H9 (cell line): ENCODE data around the gene TPRX1. TPM values are rescaled to one million over a fixed set of nuclear protein-coding genes. Genes with fewer than 3 reads are reported as not detected.
A peak's percentile ranks its signal among the peaks of the same experiment; 100 is the strongest.

Experiments used
- DNase-seq: peaks from one replicate; pipeline ENCODE4 v3.0.0-alpha.2; 2017
- H2AFZ ChIP-seq: one replicate; pipeline ENCODE4 v1.6.1; 2013; ENCODE audit warnings: mild to moderate bottlenecking, low read length, control low read depth, moderate library complexity
- H2AK5ac ChIP-seq: 2 replicates; pipeline ENCODE4 v1.6.1; 2013; ENCODE audit warnings: low read length, control low read depth, mixed read lengths; ENCODE audit not compliant: insufficient read length
- H2BK120ac ChIP-seq: one replicate; pipeline ENCODE4 v1.6.1; 2013; ENCODE audit warnings: low read depth, mild to moderate bottlenecking, low read length, control low read depth, inconsistent platforms; ENCODE audit not compliant: poor library complexity, severe bottlenecking
- H2BK12ac ChIP-seq: 2 replicates; pipeline ENCODE4 v1.6.1; 2013; ENCODE audit warnings: low read length, control low read depth, mixed read lengths, low read depth; ENCODE audit not compliant: insufficient read length
- H2BK15ac ChIP-seq: 2 replicates; pipeline ENCODE4 v1.6.1; 2013; ENCODE audit warnings: low read depth, low read length, control low read depth
- H2BK20ac ChIP-seq: one replicate; pipeline ENCODE4 v1.6.1; 2013; ENCODE audit warnings: low read depth, mild to moderate bottlenecking, low read length, control low read depth, inconsistent platforms; ENCODE audit not compliant: poor library complexity, severe bottlenecking
- H2BK5ac ChIP-seq: 2 replicates; pipeline ENCODE4 v1.6.1; 2013; ENCODE audit warnings: low read length, control low read depth, mixed read lengths; ENCODE audit not compliant: insufficient read length
- H3K14ac ChIP-seq: 2 replicates; pipeline ENCODE4 v1.6.1; 2013; ENCODE audit warnings: low read length, control low read depth; ENCODE audit not compliant: insufficient read depth
- H3K18ac ChIP-seq: 2 replicates; pipeline ENCODE4 v1.6.1; 2013; ENCODE audit warnings: low read depth, mild to moderate bottlenecking, mixed read lengths, low read length, control low read depth; ENCODE audit not compliant: insufficient read length
- H3K23ac ChIP-seq: 2 replicates; pipeline ENCODE4 v1.6.1; 2013; ENCODE audit warnings: low read length, control low read depth, mixed read lengths, low read depth; ENCODE audit not compliant: insufficient read length
- H3K23me2 ChIP-seq: 2 replicates; pipeline ENCODE4 v1.6.1; 2013; ENCODE audit warnings: low read depth, mild to moderate bottlenecking, mixed read lengths, low read length, control low read depth; ENCODE audit not compliant: insufficient read length, poor library complexity, severe bottlenecking
- H3K27ac ChIP-seq: 2 replicates; pipeline ENCODE4 v1.5.1; 2013; ENCODE audit warnings: low read length, control low read depth, mixed read lengths, low read depth; ENCODE audit not compliant: insufficient read length
- H3K27me3 ChIP-seq: 2 replicates; pipeline ENCODE4 v1.6.1; 2013; ENCODE audit warnings: low read length, control low read depth, inconsistent platforms; ENCODE audit not compliant: insufficient read depth
- H3K4ac ChIP-seq: 2 replicates; pipeline ENCODE4 v1.6.1; 2013; ENCODE audit warnings: low read depth, mild to moderate bottlenecking, control low read depth, inconsistent platforms, low read length, moderate library complexity
- H3K4me1 ChIP-seq: 2 replicates; pipeline ENCODE4 v1.6.1; 2013; ENCODE audit warnings: low read length, control low read depth, inconsistent platforms; ENCODE audit not compliant: insufficient read depth
- H3K4me2 ChIP-seq: 2 replicates; pipeline ENCODE4 v1.6.1; 2013; ENCODE audit warnings: low read length, control low read depth, mixed read lengths; ENCODE audit not compliant: insufficient read length, insufficient read depth
- H3K56ac ChIP-seq: 2 replicates; pipeline ENCODE4 v1.6.1; 2013; ENCODE audit warnings: low read depth, mild to moderate bottlenecking, mixed read lengths, low read length, control low read depth; ENCODE audit not compliant: insufficient read length
- H3K79me1 ChIP-seq: 2 replicates; pipeline ENCODE4 v1.6.1; 2013; ENCODE audit warnings: low read depth, mild to moderate bottlenecking, moderate library complexity, low read length, control low read depth, inconsistent platforms; ENCODE audit not compliant: insufficient read depth, poor library complexity, severe bottlenecking
- H3K79me2 ChIP-seq: 2 replicates; pipeline ENCODE4 v1.6.1; 2013; ENCODE audit warnings: low read length, control low read depth, inconsistent platforms; ENCODE audit not compliant: insufficient read depth
- H3K9ac ChIP-seq: 2 replicates; pipeline ENCODE4 v1.6.1; 2013; ENCODE audit warnings: low read length, control low read depth, mixed read lengths; ENCODE audit not compliant: insufficient read length; ENCODE audit errors: extremely low read depth
- H3K9me3 ChIP-seq: one replicate; pipeline ENCODE4 v1.6.1; 2013; ENCODE audit warnings: low read depth, low read length, inconsistent platforms; ENCODE audit not compliant: control insufficient read depth
- H3T11ph ChIP-seq: one replicate; pipeline ENCODE4 v1.6.1; 2013; ENCODE audit warnings: mild to moderate bottlenecking, low read length, control low read depth, inconsistent platforms
- H4K20me1 ChIP-seq: one replicate; pipeline ENCODE4 v1.6.1; 2013; ENCODE audit not compliant: control insufficient read depth, insufficient read length, insufficient read depth
- H4K5ac ChIP-seq: 2 replicates; pipeline ENCODE4 v1.6.1; 2013; ENCODE audit warnings: low read depth, mild to moderate bottlenecking, mixed read lengths, low read length, control low read depth; ENCODE audit not compliant: insufficient read length
- H4K8ac ChIP-seq: replicated peaks from 2 replicates; pipeline ENCODE4 v1.6.1; 2013; ENCODE audit warnings: low read length, control low read depth, mixed read lengths, low read depth; ENCODE audit not compliant: insufficient read length
- H4K91ac ChIP-seq: 2 replicates; pipeline ENCODE4 v1.6.1; 2013; ENCODE audit warnings: low read depth, mild to moderate bottlenecking, moderate library complexity, mixed read lengths, low read length, control low read depth; ENCODE audit not compliant: insufficient read length
- H3K27ac Mint-ChIP-seq, 3 experiments: 2 replicates in 2 of 3; 3 replicates in 1 of 3; pipeline ENCODE4 v1.8.0; 2020 to 2021; ENCODE audit warnings: mixed read lengths in 3 of 3, mild to moderate bottlenecking in 1 of 3, moderate library complexity in 1 of 3
- H3K27me3 Mint-ChIP-seq: 2 replicates; pipeline ENCODE4 v1.8.0; 2021; ENCODE audit warnings: low read depth, mild to moderate bottlenecking, moderate library complexity, mixed read lengths
- H3K36me3 Mint-ChIP-seq, 3 experiments: 2 replicates in 2 of 3; 3 replicates in 1 of 3; pipeline ENCODE4 v1.8.0; 2020 to 2021; ENCODE audit warnings: low read depth in 3 of 3, mixed read lengths in 3 of 3; ENCODE audit not compliant: insufficient read depth in 1 of 3
- H3K4me1 Mint-ChIP-seq, 2 experiments: 2 replicates each; pipeline ENCODE4 v1.8.0; 2020; ENCODE audit warnings: mixed read lengths in 2 of 2
- H3K4me3 Mint-ChIP-seq, 2 experiments: 2 replicates in 1 of 2; 3 replicates in 1 of 2; pipeline ENCODE4 v1.8.0; 2020 to 2021; ENCODE audit warnings: mild to moderate bottlenecking in 2 of 2, mixed read lengths in 2 of 2, moderate library complexity in 1 of 2
- H3K9me3 Mint-ChIP-seq, 2 experiments: 2 replicates in 1 of 2; 3 replicates in 1 of 2; pipeline ENCODE4 v1.8.0; 2020; ENCODE audit warnings: mild to moderate bottlenecking in 2 of 2, mixed read lengths in 2 of 2, moderate library complexity in 1 of 2
- WGBS: extraction: QIAGEN DNeasy Blood & Tissue Kit; methylation state at CpG from one replicate; pipeline ENCODE4 v1.1.7; 2013; ENCODE audit warnings: missing lambda C conversion rate, low lambda C conversion rate, mixed read lengths; ENCODE audit not compliant: insufficient read length; ENCODE audit errors: extremely low coverage; 5-methylcytosine and 5-hydroxymethylcytosine counted together
- total RNA-seq: library from RNA; stranded (reverse); gene quantifications from 2 replicates; pipeline ENCODE4 v1.2.1, GENCODE V29; 2021
- TF ChIP-seq, protein P1 (sequence below): fragments of 200-600 bp; sonication (generic); conservative IDR thresholded peaks from 3 replicates; pipeline ENCODE4 v1.8.0; 2021; ENCODE audit warnings: antibody characterized with exemption, mild to moderate bottlenecking

TPRX1 gene
- total RNA-seq, 1 experiment from 2014 or later: not detected

DNA sequence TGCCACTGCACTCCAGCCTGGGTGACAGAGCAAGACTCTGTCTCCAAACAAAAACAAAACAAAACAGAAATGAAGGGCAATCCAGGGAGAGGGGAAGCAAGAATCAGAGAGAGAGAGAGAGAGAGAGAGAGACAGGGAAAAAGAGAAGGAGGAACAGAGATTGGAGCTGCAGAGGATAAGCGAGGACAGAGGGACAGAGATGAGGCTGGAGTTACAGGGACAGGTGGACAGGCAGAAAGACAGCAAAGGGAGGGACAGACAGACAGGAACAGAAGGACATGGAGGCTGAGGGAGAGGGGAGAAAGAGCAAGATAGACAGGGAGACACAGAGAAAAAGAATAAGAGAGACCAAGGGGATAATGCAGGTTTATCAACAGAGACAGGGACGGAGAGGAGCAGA, 16.1 kb upstream of the TPRX1 start:
- Mint-ChIP-seq H3K4me3 (peak overlapping the region in 1 of 2 experiments; percentile 74; a peak in 2 of 5 replicates), H3K9me3 (peaks cover 4% of the 10 kb centered on the region in 2 experiments; a peak in 3 of 5 replicates), H3K27me3 (peaks cover 8% of the 10 kb centered on the region), H3K4me1 (peaks cover 40 to 46% of the 10 kb centered on the region in 2 experiments), H3K36me3 (peaks cover 0 to 6% (median 0%) of the 10 kb centered on the region in 3 experiments; a peak in 1 of 7 replicates), H3K27ac (peak overlapping the region; percentile 87 to 91 (median 89))
- Histone ChIP-seq H3K79me1 (no peaks in the 10 kb centered on the region), H2BK12ac (no peak overlapping the region), H4K5ac (no peak overlapping the region), H4K91ac (no peak overlapping the region), H3T11ph (no peak overlapping the region), H2BK20ac (no peak overlapping the region), H2BK5ac (no peak overlapping the region), H3K4me2 (no peak overlapping the region), H3K9ac (no peak overlapping the region), H4K20me1 (no peaks in the 10 kb centered on the region), H3K14ac (peak overlapping the region; percentile 34; the same call in 1 of the 2 replicates), H3K23me2 (no peaks in the 10 kb centered on the region), H3K23ac (no peak overlapping the region), H3K9me3 (no peaks in the 10 kb centered on the region), H2BK15ac (no peak overlapping the region), H2AK5ac (no peak overlapping the region), H2BK120ac (no peak overlapping the region), H3K4me1 (no peaks in the 10 kb centered on the region), H3K79me2 (no peaks in the 10 kb centered on the region), H3K27me3 (no peaks in the 10 kb centered on the region), H3K56ac (no peak overlapping the region), H3K4ac (no peak overlapping the region), H3K27ac (no peak overlapping the region), H3K18ac (peak overlapping the region; percentile 44), H4K8ac (no peak overlapping the region), H2AFZ (no peak overlapping the region)
- WGBS: no CpG with 5 or more reads among the region's 2 CpGs
- no peak for DNase-seq
- TF ChIP-seq, protein P1, sequence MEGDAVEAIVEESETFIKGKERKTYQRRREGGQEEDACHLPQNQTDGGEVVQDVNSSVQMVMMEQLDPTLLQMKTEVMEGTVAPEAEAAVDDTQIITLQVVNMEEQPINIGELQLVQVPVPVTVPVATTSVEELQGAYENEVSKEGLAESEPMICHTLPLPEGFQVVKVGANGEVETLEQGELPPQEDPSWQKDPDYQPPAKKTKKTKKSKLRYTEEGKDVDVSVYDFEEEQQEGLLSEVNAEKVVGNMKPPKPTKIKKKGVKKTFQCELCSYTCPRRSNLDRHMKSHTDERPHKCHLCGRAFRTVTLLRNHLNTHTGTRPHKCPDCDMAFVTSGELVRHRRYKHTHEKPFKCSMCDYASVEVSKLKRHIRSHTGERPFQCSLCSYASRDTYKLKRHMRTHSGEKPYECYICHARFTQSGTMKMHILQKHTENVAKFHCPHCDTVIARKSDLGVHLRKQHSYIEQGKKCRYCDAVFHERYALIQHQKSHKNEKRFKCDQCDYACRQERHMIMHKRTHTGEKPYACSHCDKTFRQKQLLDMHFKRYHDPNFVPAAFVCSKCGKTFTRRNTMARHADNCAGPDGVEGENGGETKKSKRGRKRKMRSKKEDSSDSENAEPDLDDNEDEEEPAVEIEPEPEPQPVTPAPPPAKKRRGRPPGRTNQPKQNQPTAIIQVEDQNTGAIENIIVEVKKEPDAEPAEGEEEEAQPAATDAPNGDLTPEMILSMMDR: no peak
